Thyroid gland (tissue), 4 donors: ENCODE data around the gene STXBP3.

ENCODE experiments used
- CTCF ChIP-seq, 6 experiments: fragments of 200-600 bp in 3 of 6; fragments of 450-650 bp in 3 of 6; sonication (generic) in 3 of 6; IDR thresholded peaks; one replicate each; pipeline ENCODE4 v1.5.1; 2016 to 2019; ENCODE audit warnings: antibody characterized with exemption in 6 of 6, mild to moderate bottlenecking in 2 of 6, inconsistent platforms in 1 of 6, moderate library complexity in 1 of 6
- POLR2A ChIP-seq, 2 donors: fragments of 450-650 bp; IDR thresholded peaks; one replicate each; pipeline ENCODE4 v1.6.1; 2017; ENCODE audit warnings: antibody characterized with exemption in 2 of 2, mild to moderate bottlenecking in 2 of 2, moderate library complexity in 1 of 2

DNA sequence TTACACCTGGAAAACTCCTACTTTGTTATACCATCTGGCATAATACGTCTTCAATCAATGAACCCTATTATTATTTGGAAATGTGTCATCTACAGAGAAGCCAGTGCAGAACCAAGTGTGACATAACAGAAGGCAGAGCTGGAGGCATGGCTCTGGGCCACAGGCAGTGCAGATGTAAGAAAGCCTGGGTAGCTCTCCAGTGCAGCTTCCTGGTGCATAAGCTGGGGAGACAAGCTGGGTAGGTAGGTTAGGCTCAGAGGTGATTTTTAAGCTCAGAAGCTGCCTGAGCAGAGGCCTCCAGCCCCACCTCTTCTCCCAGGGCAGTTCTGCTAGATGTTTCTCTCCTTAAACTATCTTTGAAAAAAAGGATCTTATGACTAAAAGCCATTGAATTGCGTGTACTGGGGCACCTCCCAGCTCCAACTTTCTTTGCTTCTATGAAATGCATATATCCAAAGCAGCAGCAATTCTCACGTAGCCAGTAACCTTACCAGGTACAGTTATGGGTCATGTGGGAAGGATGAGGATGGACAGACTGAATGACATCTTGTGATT lies 79.7 kb downstream of the STXBP3 start:
- TF ChIP-seq CTCF (IDR thresholded peaks at IDR 0.05) (no peak), POLR2A (IDR thresholded peaks at IDR 0.05) (no peak)
